HG03442 (cell line): ENCODE measurements around the gene NOMO2.
"Not testable (repeated sequence)": the region's sequence is repeated elsewhere in the genome, so short reads cannot be mapped to it uniquely, and the experiment has no call there.

Experiments
- ATAC-seq: cut with Tn5 transposase; IDR thresholded peaks from one replicate; pipeline ENCODE4 v1.9.1; 2021; ENCODE audit warnings: mild to moderate bottlenecking, moderate library complexity; ENCODE audit not compliant: unreplicated experiment

Gene NOMO2

GRCh38 chr16:18521445-18522181 lies 40.3 kb downstream of the NOMO2 start:
- not testable (repeated sequence) for ATAC-seq

- ATAC-seq, result not testable (repeated sequence)
Observed at GRCh38 chr16:18518536-18519283, 43.2 kb downstream of the NOMO2 start.

GRCh38 chr16:18498430-18498829 lies 63.5 kb downstream of the NOMO2 start:
- not testable (repeated sequence) for ATAC-seq

- ATAC-seq, result not testable (repeated sequence)
Observed at GRCh38 chr16:18497032-18497431, 64.9 kb downstream of the NOMO2 start.

- not testable (repeated sequence) for ATAC-seq
Observed at GRCh38 chr16:18492118-18492897, 69.6 kb downstream of the NOMO2 start.

- ATAC-seq, result not testable (repeated sequence)
Observed at GRCh38 chr16:18436025-18436424, 125.9 kb downstream of the NOMO2 start.

GRCh38 chr16:18415827-18416226 lies 146.1 kb downstream of the NOMO2 start:
- ATAC-seq, result not testable (repeated sequence)

- ATAC-seq, result not testable (repeated sequence)
Observed at GRCh38 chr16:18409532-18410293, 152.2 kb downstream of the NOMO2 start.

GRCh38 chr16:18401851-18402657 lies 159.8 kb downstream of the NOMO2 start:
- not testable (repeated sequence) for ATAC-seq

GRCh38 chr16:18401159-18401558 lies 160.7 kb downstream of the NOMO2 start:
- ATAC-seq, result not testable (repeated sequence)

- not testable (repeated sequence) for ATAC-seq
Observed at GRCh38 chr16:18394363-18394762, 167.5 kb downstream of the NOMO2 start.

- not testable (repeated sequence) for ATAC-seq
Observed at GRCh38 chr16:18387767-18388166, 174.1 kb downstream of the NOMO2 start.

- not testable (repeated sequence) for ATAC-seq
Observed at GRCh38 chr16:18386517-18386916, 175.4 kb downstream of the NOMO2 start.

GRCh38 chr16:18385285-18385684 lies 176.6 kb downstream of the NOMO2 start:
- ATAC-seq, result not testable (repeated sequence)

- not testable (repeated sequence) for ATAC-seq
Observed at GRCh38 chr16:18384869-18385268, 177.0 kb downstream of the NOMO2 start.

GRCh38 chr16:18384098-18384636 lies 177.7 kb downstream of the NOMO2 start:
- ATAC-seq, result not testable (repeated sequence)

- not testable (repeated sequence) for ATAC-seq
Observed at GRCh38 chr16:18382696-18383095, 179.2 kb downstream of the NOMO2 start.
